C4-2B (cell line): Measurements from ENCODE around the gene XCL1.

Source experiments
- ZFX ChIP-seq: fragments of 450-650 bp; IDR thresholded peaks from 2 replicates; pipeline ENCODE4 v1.6.1; 2017
- TF ChIP-seq, protein P1 (sequence below): fragments of 450-650 bp; conservative IDR thresholded peaks from 2 replicates; pipeline ENCODE4 v1.5.1; 2017; ENCODE audit warnings: mild to moderate bottlenecking

DNA sequence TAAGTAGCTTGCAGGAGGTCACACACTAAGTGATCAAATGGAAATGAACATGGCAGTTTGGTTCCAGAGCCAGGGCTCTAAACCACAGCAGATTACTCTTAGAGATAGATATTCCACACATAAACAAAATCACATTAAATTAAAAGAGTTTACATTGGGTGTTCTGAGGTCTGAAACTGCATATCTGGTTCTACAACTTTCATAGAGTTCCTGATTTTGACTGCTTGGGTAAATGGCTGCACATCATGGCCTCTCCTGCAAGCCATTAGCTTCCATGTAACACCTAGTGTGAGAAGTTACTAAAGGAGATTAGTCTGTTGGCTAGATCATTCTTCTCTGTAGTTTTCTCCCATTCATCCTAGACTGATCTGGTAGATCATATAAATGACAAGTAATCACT is 19.8 kb upstream of the XCL1 start:
- TF ChIP-seq, protein P1, sequence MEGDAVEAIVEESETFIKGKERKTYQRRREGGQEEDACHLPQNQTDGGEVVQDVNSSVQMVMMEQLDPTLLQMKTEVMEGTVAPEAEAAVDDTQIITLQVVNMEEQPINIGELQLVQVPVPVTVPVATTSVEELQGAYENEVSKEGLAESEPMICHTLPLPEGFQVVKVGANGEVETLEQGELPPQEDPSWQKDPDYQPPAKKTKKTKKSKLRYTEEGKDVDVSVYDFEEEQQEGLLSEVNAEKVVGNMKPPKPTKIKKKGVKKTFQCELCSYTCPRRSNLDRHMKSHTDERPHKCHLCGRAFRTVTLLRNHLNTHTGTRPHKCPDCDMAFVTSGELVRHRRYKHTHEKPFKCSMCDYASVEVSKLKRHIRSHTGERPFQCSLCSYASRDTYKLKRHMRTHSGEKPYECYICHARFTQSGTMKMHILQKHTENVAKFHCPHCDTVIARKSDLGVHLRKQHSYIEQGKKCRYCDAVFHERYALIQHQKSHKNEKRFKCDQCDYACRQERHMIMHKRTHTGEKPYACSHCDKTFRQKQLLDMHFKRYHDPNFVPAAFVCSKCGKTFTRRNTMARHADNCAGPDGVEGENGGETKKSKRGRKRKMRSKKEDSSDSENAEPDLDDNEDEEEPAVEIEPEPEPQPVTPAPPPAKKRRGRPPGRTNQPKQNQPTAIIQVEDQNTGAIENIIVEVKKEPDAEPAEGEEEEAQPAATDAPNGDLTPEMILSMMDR: no peak
- no peak for TF ChIP-seq ZFX
